Lower leg skin (tissue), 3 donors: ENCODE measurements around the gene GNS.

Experiments
- CTCF ChIP-seq, 3 donors: fragments of 450-650 bp; IDR thresholded peaks; one replicate each; pipeline ENCODE4 v1.5.1; 2016; ENCODE audit warnings: antibody characterized with exemption in 3 of 3, mild to moderate bottlenecking in 3 of 3, moderate library complexity in 2 of 3
- POLR2A ChIP-seq, 2 donors: fragments of 450-650 bp; IDR thresholded peaks; one replicate each; pipeline ENCODE4 v1.6.1; 2016 to 2017; ENCODE audit warnings: antibody characterized with exemption in 2 of 2, mild to moderate bottlenecking in 1 of 2, moderate library complexity in 1 of 2

- TF ChIP-seq CTCF (IDR thresholded peaks at IDR 0.05) (no peak), POLR2A (IDR thresholded peaks at IDR 0.05) (no peak)
Observed at GRCh38 chr12:64760808-64761573, 1.8 kb upstream of the GNS start.
